H7 (cell line): Measurements from ENCODE around the gene IFT25. TPM values are rescaled to one million over a fixed set of nuclear protein-coding genes. Genes with fewer than 3 reads are reported as not detected.

ENCODE experiments used
- DNase-seq: peaks from one replicate; pipeline ENCODE4 v3.0.0; 2012
- H3K27me3 ChIP-seq: 2 replicates; pipeline ENCODE4 v1.6.0; 2011; ENCODE audit warnings: mild to moderate bottlenecking, low read length; ENCODE audit not compliant: control insufficient read depth, insufficient read depth
- H3K36me3 ChIP-seq: replicated peaks from 2 replicates; pipeline ENCODE4 v1.5.1; 2011; ENCODE audit warnings: low read length; ENCODE audit not compliant: control insufficient read depth, insufficient read depth
- H3K4me3 ChIP-seq: 2 replicates; pipeline ENCODE4 v1.5.1; 2011; ENCODE audit warnings: low read depth, mild to moderate bottlenecking, control low read depth, low read length, moderate library complexity; ENCODE audit not compliant: insufficient read depth
- total RNA-seq: library from RNA; depleted of rRNA; stranded (reverse); fragments of >200 nt; shearing (Covaris generic); gene quantifications from 2 replicates; pipeline ENCODE4 v1.2.3, GENCODE V29; 2014

The IFT25 gene
- total RNA-seq, 1 experiment from 2014 or later, result 25.7 TPM

DNA sequence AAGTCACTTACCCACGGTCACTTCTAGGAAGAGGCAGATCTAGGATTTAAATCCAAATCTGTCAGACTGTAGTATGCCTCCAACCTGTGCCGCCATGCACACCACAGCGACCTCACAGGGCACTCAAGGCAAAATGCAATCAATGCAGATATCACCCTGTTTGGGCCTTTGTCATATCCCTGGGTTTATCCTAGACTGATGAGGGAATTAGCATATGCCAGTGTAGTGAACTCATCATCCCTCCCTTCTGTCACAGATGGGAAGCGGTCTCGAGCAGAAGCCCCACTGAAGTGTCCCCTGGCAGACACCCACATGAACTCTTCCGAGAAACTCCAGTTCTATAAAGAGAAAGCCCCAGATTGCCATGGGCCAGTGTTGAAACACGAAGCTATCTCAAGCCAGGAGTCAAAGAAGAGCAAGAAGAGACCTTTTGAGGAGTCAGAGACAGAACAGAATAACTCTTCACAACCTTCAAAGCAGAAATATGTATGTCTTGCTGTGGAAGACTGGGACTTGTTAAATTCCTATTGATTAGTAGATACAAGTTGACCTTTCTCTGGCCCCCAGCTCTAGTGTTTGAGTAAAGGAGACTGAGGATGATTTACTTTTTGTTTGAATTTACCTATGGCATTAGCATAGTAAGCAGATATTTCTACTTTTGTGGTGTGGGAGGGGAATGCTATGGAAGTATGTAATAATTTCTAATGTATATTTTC lies 22.1 kb upstream of the IFT25 start:
- H3K36me3 ChIP-seq, result peaks cover 13% of the 10 kb centered on the region

DNA sequence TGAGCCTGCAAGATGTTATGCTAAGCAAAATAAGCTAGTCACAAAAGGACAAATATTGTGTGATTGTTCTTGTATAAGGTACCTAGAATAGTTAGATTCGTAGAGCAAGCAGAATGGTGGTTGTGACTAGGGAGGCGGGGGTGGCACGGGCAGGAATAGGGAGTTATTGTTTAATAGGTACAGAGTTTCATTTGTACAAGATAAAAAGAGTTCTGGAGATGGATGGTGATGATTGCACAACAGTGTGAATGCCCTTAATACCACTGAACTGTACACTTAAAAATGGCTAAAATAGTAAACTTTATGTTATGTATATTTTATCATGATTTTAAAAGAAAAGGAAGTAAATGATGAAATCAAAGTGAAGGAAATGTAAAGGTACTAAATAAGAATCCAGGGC lies 21.3 kb upstream of the IFT25 start:
- no peak overlapping the region for H3K4me3 ChIP-seq

More for the DNA sequence above, 22.1 kb upstream of the IFT25 start:
- Histone ChIP-seq H3K27me3 (no peaks in the 10 kb centered on the region), H3K4me3 (no peak overlapping the region)
- DNase-seq, result no peak

DNA sequence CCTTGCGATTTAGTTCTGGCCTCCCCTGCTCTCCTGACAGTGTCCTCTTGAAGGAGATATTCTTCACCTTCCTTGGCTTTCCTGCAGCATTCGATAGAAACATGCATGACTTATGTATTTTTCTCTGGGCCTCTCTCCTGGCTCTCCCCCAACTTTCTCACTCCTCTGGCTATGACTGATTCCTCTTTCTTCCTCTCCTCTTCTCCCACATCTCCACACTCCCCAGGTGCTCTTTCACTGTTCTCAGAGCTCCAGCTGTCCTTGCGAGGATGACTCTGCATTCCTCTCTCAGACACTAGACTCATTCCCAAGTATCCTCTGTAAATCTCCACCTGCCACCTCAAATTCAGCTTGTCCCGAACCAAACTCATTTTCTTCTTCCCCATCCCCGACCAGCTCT lies 18.6 kb upstream of the IFT25 start:
- no peaks in the 10 kb centered on the region for H3K27me3 ChIP-seq
- no peak overlapping the region for H3K4me3 ChIP-seq
- peak; percentile 52 for DNase-seq
- peaks cover 18% of the 10 kb centered on the region for H3K36me3 ChIP-seq

More for the DNA sequence above, 21.3 kb upstream of the IFT25 start:
- no peak for DNase-seq
- Histone ChIP-seq H3K36me3 (peaks cover 13% of the 10 kb centered on the region), H3K27me3 (no peaks in the 10 kb centered on the region)

DNA sequence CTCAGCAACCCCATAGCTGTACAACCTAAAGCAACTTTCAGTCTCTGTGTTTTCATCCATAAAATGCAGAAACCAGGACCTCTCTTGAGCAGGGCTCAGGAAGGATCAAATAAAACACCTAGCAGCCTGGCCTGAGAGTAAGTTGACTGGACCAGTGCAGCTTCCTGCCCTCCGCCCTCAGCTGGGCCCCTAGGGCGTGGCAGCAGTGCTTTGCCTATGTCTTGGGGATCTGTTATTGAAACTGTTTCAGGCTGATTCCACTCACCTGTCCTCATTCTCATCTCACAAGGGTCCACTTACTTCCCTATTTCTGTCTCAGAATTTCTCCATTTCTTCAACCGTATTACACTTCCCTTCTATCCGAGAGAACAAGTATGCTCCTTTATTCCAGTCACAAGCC lies 18.0 kb upstream of the IFT25 start:
- no peaks in the 10 kb centered on the region for H3K27me3 ChIP-seq
- H3K36me3 ChIP-seq, result peaks cover 17% of the 10 kb centered on the region
- DNase-seq, result no peak
- H3K4me3 ChIP-seq, result no peak overlapping the region

DNA sequence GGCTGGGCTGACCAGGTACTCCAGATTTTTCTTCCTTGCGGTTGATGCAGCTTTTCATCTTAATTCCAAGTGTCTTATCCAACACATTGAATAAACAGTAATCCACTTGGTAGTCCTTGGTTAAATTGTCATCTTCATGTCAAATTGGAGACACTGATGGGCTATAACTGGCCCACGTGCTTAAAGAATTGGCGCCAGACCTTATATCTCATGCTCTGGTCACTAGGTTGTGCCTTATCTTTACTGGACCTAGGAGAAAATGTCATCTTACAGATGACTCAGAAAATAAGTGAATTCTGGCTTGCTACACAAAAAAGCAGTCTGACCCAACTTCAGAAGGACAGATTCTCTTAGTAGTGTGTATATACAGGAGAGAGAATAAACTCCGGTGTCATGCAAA lies 16.9 kb upstream of the IFT25 start:
- DNase-seq, result no peak
- Histone ChIP-seq H3K36me3 (peaks cover 15% of the 10 kb centered on the region), H3K27me3 (no peaks in the 10 kb centered on the region), H3K4me3 (no peak overlapping the region)

DNA sequence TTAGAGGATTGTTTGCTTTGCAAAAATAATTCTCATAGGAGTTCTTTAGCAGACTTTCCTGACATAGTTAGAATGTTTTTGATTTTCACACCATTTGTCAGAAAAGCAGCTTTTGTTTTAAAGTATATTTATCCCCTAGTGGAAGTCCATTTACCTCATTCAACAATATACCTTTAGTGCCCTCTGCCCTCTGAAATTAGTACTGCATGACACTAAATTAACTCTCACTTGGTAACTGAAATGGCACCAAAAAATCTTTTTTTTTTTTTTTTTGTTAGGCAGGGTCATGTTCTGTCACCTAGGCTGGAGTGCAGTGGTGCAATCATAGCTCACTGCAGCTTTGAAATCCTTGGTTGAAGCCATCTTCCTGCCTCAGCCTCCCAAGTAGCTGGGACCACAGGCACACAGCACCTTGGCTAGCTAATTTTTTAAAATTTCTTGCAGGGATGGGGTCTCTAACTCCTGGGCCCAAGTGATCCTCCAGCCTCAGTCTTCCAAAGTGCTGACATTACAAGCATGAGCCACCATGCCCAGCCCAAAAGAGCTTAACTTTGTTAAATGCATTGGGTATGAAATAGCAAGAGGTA lies 14.3 kb upstream of the IFT25 start:
- Histone ChIP-seq H3K4me3 (no peak overlapping the region), H3K36me3 (peaks cover 14% of the 10 kb centered on the region), H3K27me3 (no peaks in the 10 kb centered on the region)
- peak; percentile 62 for DNase-seq

DNA sequence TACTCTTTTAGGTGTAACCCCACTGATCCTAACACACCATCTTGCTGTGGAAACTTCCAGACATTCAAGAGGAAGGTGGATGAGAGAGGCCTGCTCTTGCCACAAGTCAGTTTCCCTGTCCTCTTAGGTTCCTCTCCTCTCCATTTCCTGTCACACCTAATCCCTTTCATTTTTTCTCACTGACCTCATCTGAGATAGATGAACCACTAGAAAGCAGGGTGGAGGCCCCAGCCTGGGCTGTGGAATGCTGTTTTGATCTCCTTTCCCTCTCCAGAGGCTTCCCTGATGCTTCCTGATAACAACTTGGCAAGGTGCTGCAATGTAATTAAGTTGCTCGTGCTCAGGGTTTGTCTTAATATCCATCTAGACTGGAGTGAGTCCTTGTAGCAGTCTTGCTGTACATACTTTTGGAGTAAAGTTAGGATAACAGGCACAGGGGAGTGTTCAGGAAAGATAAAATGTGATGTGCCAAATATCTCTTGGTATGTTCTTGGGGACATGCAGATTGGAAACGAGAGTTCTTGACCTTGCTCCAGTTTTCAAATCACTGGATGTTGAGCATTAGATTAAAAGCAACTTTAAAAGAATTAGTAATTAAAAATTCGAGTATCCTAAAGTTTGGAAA lies 11.8 kb upstream of the IFT25 start:
- peaks cover 11% of the 10 kb centered on the region for H3K36me3 ChIP-seq
- H3K4me3 ChIP-seq, result no peak overlapping the region
- peak; percentile 34 for DNase-seq
- H3K27me3 ChIP-seq, result no peaks in the 10 kb centered on the region

DNA sequence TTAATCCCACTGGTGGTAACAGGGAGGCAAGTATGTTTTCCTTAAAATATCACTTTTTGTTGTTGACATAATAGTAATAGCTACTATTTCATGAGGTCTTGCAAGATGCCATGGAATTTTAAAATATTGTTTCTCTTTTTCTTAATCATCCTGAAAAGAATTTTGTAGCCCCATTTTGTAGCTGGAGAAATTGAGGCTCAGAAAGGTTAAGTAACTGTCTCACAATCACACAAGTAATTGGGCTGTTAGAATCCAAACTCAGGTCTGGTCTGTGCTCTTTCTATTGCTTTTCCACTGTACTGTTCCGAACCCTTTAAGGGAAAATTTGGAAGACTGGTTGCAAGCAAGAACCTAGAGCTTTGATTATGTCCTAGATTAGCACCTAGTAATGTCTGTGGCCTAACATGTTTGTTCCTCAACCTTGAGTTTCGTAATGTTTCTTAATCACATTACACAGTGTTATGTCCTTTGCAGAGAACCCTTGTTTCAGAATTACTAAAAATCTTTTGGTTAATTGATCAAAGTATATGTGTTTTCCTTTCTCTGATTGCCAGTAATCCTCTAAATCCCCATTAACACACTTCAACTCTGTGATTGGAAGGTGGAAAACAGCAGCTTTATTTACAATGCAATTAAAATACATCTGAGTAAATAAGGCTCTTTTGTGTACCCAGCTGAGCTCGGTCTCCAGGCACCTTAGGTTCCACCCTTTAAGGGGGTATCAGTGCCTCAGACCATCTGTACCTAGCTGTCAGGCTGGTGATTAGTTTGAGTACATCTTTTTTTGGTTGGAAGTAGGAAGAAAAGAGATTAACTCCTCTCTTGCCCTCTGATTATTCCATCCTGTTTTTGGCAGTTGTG lies 11.0 kb upstream of the IFT25 start:
- Histone ChIP-seq H3K4me3 (no peak overlapping the region), H3K36me3 (peaks cover 16% of the 10 kb centered on the region), H3K27me3 (no peaks in the 10 kb centered on the region)
- no peak for DNase-seq

DNA sequence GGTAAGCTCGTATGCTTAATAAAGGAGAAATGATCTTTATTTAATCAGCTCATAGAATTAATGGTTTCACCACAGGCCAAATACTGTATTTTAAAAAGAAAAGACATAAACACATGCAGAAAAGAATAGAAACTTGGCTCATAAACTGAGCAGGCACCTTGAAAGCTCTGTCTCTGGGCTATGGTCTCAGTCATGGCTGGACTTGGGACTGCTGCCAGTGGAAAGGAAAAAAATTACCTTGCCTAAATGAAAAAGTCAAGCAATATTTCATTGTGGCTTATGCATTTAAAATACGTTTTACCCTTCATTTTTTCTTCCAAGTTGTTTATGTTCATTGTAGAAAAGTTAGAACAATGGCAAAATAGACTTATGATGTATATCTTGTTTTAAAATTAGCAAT lies 8.6 kb upstream of the IFT25 start:
- DNase-seq, result no peak
- no peak overlapping the region for H3K4me3 ChIP-seq
- peaks cover 11% of the 10 kb centered on the region for H3K36me3 ChIP-seq
- H3K27me3 ChIP-seq, result no peaks in the 10 kb centered on the region

DNA sequence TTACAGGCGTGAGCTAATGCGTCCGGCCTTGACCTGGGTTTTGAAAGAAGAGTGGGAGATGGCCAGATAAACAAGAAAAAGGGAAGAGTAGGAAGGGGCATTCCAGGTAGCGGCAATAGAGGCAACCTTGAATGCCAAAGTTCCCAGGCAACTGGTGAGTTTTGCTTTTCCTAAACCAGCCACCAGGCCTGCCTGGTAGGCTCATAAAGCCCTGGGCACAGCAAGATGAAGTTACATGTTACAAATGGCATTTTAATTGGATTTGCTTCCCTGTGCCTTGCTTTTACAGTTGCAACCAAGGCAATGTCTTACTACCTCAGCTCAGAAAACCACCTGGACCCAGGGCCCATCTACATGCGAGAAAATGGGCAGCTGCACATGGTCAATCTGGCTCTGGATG lies 6.2 kb upstream of the IFT25 start:
- Histone ChIP-seq H3K27me3 (no peaks in the 10 kb centered on the region), H3K36me3 (peaks cover 11% of the 10 kb centered on the region), H3K4me3 (no peak overlapping the region)
- no peak for DNase-seq

DNA sequence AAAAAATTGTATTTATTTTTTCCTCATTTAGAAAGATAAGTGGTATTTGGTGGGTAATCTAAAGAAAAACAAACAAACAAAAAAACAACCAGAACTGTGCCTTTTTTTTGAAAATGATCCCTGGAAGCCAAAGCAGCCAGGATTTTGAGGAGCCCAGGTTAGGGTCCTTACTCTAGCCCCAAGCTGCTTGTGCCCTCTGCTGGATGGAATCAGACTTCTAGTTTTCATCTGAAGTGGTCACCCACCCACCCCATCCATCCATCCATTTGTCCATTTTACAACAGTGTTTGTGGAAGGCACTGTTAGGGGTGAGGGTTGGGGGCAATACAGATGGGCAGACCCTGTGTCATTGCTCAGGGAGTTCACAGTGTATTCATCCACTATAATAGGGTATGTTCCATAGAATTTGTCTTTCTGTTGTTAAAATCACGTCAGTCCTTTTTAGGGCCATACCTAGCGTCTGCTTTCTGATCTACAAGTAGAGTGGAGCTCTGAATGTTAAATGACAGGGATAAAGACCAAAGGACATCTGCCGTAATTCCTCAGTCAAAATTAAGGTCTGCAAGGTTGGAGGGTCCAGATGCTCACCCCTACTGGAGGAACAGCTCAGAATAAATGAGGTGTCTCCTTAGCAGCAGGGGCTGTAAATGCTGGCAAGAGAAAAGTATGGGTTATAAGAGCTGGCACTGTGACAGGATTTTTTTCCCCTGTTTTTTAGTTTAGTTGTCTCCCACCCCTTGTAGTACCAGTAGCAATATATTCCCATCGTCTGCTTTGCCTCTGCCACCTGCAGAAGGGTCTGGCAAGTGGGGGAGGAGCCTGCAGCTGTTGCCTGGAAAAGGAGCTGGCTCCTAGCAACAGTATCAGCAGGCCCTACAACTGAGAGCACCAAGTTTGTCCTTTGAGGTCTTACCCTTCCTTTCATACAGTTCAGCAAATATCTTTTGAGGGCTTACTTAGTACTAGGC lies 3.8 kb upstream of the IFT25 start:
- Histone ChIP-seq H3K36me3 (peaks cover 6% of the 10 kb centered on the region), H3K27me3 (no peaks in the 10 kb centered on the region), H3K4me3 (no peak overlapping the region)
- peak; percentile 78 for DNase-seq

DNA sequence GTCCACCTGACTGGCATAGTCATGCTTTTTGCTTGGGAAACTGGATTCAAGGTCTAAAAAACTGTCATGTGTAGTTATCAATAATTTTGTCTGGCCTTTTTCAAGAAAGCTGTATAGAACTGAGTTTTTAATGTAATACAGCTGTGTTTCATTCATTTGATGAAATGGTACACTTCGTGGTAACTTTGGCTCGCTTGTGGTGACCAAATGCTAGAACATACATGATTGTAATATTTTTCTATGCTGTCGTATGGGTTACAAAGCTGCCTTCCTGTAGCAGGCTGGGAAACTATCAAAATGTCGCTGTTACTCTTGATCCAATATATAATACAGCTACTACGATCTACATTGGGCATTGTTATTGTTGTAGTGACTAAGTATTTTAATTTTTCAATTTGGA lies 2.8 kb upstream of the IFT25 start:
- Histone ChIP-seq H3K4me3 (no peak overlapping the region), H3K36me3 (peaks cover 6% of the 10 kb centered on the region), H3K27me3 (no peaks in the 10 kb centered on the region)
- DNase-seq, result no peak

DNA sequence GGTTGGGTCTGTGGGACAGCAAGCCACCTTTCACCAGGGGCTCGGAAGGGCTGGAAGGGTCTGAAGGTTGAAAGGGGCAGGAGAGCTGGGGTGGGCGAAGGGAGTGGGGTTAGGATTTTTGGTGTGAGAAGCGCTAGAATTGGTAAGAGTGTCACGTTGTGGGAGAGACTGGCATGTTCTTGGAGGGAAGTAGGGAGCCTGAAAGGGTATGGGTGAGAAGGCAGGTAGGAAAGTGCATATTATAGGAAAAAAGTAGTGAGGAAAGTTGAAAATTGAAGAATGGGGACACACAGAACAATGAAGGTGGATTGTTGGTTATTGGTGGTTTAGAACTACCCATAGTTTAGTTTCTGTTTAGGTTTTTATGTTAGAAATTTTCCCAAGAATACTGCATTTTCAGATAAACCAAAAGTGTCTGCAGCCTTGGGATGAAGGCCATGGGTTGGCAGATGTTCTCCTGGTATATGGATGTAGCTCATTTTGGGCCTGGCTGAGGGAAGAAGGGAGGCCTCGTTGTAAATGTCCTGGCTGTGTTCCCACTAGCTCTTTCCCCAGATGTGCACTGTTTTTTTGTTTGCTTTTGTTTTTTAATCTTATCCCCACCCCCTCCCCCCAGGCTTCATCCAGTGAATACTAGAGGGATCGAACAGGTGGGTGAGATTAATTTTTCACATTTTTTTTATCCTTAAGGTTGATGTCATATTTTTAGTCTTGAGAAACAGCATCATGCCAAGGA lies 1.8 kb upstream of the IFT25 start:
- H3K4me3 ChIP-seq, result peak overlapping the region; percentile 76
- H3K27me3 ChIP-seq, result no peaks in the 10 kb centered on the region
- DNase-seq, result no peak
- H3K36me3 ChIP-seq, result peaks cover 6% of the 10 kb centered on the region
